Ureter (tissue), 1 donor: ENCODE data around the gene THRA. TPM values are rescaled to one million over a fixed set of nuclear protein-coding genes. Genes with fewer than 3 reads are reported as not detected.

Experiments used
- DNase-seq: peaks from one replicate; pipeline ENCODE4 v3.0.0-alpha.2; 2020; ENCODE audit warnings: low spot score
- total RNA-seq: library from RNA; stranded (reverse); gene quantifications from one replicate; pipeline ENCODE4 v1.2.4, GENCODE V29; 2023
- donor health status: DM: yes; HTN: yes; CAD: no.

Gene THRA
- total RNA-seq, 1 donor from 2014 or later, result 54.7 TPM

DNA sequence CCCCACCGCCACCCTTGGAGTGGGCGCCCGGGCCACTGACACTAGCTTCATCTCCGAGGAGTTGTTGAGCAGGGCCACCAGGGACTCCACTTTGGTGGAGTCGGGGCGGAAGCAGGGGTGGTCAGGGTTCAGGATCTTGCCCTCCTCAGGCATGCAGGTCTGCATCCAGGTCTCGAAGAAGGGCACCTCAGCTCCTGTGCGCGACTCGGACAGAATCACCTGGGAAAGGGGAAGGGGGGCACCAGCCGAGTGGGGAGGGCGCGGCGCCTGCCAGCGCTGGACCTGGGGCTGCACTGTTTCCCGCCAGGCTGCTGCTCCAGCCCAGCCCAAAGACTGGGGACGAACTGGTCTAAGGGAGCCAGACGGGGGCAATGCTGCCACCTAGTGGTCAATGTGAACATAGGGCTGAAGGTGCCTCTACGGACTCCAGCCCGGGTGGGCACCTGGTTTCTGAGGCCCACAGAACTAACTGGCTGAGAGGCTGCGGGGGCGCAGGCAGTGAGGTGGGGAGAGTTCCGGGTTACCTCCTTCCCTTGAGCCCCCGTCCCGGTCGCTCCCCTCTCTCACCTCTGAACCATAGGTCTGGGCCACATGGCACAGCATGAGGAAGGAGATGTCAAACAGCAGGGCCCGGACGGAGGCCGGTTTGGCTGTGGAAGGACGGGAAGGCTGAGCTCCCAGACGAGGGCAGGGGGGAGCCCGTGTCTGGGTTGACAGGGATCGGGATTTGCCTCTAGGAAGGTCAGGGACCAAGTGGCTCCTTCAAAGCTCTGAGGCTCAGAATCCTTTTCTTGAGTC is 35.8 kb upstream of the THRA start:
- DNase-seq, result peak; percentile 90

- no peak for DNase-seq
Measured at GRCh38 chr17:40027614-40028012, 35.2 kb upstream of the THRA start.

GRCh38 chr17:40028595-40028994 is 34.2 kb upstream of the THRA start:
- no peak for DNase-seq

DNA sequence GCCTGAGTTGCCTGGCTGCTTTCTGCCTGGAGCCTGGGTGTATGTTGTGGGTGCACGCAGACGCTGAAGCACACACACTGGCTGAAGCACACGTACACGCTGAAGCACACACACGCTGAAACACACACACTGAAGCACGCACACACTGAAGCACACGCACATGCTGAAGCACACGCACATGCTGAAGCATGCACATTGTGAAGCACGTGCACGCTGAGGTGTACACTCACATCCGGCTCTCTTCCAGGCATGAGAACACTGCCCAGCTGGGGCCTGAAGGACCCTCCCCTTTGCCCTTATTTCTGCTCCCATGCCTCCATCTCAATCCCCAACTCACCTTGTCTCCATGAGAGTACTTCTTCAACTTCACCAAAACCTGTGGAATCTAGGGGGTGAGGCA is 31.1 kb upstream of the THRA start:
- DNase-seq, result no peak

DNA sequence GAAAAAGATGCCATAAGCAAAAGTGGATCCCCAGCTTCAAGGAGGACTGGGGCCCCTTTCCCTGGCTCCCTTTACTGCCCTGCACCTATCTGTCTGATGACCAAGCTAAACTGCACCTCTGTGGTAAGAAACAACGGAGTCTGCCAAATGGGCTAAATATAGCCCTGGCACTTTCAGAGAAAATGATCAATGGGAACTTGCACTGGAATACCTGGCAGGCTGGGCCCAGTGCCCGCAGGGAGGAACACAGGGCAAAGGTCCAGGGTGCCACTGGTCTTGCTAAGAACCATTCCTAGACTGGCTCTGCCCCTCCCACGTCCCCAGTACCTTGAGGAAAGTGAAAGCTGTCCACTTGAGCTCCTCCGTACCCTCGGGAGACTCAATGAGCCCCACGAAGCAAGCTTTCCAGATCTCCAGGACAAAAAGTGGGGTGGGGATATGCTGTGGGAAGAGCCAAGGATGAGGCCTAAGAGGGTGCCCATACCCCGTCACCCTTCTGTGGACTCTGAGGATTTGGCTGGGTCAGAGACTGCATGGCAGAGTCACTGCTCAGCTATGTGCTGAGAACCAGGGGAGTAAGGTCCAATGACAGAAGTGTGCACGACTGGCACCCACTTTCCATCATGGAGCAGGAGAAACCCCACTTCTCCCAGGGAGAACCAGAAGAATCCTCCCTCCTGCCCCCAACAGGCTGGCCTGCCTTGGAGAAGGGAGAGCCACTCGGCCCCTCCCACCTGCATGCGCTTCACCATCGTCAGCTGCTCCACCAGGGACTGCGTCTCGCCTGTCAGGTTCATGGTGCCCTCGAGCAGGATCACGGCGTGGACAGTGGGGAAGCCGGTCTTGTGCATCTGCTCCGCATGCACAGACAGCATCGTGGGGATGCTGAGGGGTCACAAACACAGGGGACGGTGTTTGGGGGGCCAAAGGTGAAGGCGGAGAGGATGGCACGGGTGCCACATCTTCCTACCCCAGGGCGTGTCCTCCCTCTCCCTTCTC is 30.1 kb upstream of the THRA start:
- no peak for DNase-seq

GRCh38 chr17:40033339-40033738 is 29.4 kb upstream of the THRA start:
- no peak for DNase-seq

DNA sequence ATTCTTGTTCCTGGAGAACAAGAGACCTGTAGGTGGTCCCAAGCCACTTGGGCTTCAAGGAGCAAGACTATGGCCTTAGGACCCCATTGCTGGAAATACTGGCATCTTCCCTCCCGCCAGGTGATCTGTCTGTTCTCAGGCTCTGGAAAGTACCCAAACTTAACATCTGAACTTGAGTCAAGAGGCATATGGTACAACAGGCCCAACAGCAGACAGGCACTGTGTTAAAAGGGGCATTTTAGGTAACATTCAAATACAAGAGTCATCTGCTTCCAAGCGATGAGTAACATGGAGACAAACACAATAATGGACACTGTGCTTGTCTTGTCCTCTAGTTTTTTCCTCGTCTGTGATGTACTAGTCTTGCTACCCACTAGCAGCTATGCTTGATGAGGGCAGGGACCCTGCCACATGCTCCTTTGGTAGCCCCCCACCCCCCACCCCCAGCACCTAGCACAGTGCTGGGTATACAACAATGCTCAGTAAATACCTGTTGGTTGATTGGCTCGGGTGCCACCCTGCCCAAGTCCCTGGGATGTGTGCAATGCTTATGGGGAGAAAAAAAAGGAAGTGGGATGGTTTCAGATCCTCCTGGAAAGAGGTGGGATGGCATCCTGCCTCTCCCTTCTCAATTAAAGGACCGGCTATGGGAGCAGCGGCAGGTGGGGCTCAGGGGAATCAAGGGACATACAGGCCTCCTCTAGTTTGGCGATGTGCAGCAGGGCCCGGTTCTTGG is 28.2 kb upstream of the THRA start:
- DNase-seq, result no peak

DNA sequence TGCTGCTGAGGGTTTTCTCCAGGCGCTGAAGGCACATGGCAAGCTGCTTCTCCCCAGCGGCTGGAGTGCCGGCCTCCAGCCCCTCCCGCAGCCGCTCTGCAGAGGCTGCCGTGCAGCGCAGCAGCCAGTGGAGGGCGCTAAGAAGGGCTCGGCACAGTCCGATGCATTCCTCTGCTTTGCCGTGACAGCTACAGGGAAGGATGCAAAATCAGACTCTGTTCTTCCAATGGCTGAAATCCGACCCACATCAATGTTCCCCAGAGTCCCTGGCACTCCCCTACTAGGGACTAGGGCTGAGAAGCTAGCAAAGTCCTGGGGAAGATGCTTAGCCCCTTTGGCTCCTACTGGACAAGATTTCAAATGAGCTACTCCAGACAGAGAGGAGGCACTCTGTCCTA is 27.6 kb upstream of the THRA start:
- DNase-seq, result no peak

GRCh38 chr17:40038882-40039513 is 23.8 kb upstream of the THRA start:
- DNase-seq, result peak; percentile 85

DNA sequence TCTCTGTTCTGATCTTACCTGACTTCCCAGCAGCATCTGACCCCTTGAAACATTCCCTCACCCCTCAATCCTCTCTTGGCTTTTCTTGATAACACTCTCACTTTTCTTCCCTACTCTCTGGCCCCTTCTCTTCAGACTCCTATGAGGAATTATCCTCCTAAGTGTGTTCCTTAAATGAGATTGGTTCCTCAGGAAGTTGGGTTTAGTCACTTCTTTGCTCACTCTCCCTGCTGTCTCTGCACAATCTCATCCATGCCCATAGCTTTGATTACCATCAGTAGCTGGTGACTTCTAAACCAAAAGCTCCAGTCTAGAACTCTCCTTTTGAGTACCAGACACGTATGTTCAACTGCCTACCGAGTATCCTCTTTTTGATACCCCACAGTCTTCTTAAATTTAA is 21.6 kb upstream of the THRA start:
- no peak for DNase-seq

DNA sequence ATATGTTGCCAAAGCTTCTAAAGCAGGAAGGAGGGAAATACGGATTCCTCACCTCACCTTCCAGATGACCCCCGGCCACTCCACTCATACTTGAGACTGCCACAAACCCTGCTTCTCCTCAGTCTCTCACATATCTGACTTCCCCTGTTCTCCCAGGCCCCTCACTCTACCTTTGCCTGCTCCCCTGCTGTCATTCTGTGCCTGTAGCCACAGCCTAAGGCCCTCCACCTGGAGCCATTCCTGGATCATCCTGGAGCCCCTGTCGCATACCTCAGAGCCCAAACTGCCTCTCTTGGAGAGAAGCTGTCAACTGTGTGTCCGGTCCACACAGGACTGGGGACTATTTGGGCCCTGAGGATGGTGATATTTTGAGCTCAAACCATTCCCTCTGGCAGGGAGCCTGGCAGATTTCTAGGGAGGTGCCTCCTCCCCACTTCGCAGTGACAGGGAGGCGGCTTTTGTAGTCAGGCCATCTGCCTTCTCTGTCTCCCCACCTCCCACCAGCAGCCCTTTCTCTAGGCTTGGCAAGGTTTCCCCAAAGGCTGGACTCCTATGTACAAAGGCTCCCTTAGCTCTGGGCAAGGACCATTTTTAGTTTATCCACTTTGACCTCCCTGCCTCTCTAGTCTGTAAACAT is 6.3 kb upstream of the THRA start:
- DNase-seq, result no peak

DNA sequence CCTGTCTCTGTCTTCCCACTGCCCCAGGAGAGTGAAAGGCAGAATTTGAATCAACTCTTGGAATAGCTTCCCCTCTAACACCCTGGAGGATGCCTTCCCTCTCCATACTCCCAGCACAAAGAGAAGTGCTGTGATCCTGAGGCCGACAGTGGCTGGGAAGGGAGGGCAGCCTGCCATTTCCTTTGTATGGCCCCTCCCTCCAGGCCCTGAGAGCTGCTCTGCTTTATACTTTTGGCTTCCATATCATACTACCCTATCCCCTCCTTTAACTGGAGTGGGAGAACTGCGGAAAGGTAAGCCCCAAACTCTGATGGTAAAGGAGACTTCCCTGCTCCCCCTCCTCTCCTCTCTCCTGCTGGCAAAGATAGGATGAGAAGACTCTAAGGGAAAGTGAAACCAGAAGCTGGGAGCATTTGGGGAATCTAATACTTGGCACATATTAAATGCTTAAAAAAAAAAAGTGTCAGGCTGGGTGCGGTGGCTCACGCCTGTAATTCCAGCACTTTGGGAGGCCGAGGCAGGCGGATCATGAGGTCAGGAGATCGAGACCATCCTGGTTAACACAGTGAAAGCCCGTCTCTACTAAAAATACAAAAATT is 4.5 kb upstream of the THRA start:
- DNase-seq, result no peak

DNA sequence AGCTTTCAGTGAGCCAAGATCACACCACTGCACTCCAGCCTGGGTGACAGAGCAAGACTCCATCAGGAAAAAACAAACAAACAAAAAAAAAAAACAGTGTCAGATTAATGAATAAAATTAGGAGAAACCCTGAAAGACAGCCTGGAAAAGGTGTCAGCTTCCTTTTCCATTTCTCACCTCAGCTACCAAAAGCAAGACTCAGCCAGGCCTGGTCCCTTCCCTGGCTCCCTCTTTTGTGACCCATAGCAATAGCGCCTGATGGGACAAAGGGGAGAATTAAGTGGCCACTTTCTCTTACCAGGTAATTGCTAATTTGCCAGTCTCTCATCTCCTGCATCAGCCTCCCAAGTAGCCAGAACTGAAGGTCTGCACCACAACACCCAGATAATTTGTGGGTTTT is 3.9 kb upstream of the THRA start:
- DNase-seq, result no peak

DNA sequence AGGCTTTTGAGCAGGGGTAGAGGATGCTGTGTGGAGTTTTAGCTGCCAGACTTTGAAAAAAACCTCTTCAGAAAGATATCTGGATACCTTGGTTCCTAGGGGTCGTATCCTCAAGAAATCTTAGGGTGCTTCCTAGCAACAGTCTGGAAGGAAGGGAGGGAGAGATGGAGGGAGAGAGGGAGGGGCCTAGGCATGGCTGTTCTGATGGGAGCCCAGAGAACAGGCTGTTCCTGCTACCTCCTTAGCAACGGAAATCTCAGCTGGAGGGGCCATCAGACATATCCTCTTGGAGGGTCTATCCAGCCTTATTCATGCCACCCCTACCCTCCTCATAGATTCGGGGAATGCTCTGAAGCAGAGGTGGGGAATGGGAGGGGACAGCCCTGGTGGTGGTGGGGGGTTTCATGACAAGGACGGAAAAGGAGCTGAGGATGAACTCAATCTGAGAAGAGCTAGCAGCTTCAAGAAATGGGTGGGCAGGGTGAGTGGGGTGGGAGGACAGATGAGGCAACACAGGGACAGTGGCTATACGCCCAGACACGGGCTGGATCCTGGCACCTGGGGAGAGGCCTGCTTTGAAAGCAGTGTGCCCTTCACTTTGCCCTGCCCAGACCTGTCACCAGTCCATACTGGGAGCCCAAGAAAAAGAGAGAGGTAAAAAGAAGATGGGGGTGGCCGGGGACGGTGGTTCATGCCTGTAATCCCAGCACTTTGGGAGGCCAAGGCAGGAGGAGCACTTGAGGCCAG is 2.9 kb upstream of the THRA start:
- no peak for DNase-seq

DNA sequence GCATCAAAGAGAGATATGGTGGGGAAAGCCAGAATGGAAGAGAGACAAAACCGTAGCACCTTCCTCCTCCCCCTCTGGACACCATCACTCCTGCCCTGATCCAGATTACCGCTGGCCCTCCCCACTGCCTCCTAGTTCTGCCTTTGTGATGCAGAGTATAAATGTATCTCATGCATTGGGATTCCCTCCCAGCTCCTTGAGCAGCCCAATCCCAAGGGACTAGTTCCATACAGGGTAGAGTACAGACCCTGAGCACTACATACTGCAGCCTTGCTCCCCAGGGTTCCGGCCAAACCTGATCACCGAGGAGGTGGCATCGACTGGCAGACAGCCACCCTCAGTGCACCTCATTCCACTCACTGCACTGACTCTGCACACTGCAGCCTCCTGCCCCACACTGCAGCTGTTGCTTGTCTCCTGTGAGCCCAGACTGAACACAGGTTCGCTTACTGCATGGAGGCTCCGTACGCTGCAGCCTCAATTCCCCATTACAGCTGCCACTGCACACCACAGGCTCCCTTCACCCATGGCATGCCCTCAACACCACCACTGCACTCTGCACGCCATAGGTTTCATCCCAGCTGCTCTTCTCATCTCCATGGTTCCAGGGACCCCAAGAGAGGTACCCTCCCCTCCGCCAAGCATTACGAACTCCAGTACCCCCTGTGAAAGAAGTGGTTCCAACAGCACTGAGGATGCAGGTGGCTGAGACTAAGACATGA is 1.7 kb upstream of the THRA start:
- no peak for DNase-seq

GRCh38 chr17:40061609-40062038 is 1.1 kb upstream of the THRA start:
- DNase-seq, result no peak

GRCh38 chr17:40063187-40063771 is 514 bp downstream of the THRA start:
- peak; percentile 74 for DNase-seq

DNA sequence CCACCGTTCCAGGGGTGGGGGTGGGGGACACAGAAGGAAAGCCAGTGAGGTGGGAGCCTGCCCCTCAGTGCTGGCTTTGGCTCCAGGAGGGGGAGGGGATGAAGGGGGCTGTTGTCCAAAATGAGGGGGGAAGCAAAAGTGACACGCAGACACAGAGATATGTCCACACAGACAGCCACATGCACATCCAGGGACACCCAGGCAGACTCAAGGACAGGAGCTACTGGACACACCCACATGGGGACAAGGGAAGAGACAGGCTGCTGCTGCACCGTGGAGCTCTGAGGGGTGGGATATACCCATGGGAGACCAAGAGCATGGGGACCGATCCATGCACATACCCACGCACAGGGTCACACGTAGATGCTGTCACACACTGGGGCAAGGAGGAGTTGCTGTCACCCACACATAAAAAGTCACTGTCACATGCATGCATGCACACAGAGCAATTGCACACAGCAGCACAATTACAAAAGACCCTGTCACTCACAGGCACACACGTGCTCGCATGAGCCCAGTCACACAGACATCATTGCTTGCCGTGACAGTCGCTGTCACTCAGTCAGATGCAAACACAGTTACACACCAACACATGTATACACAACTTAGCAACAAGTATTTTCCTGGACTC is 1.3 kb downstream of the THRA start:
- no peak for DNase-seq
